IMR-90 (cell line): ENCODE measurements around the gene FOXP1.

ENCODE experiments used
- FOS ChIP-seq: fragments of 150-350 bp; IDR thresholded peaks from 2 replicates; pipeline ENCODE4 v1.6.1; 2016; ENCODE audit warnings: low read depth, low read length
- MXI1 ChIP-seq: IDR thresholded peaks from 2 replicates; pipeline ENCODE4 v1.6.1; 2012; ENCODE audit warnings: low read depth, mild to moderate bottlenecking, low read length, moderate library complexity, borderline replicate concordance
- POLR2A ChIP-seq: IDR thresholded peaks from 2 replicates; pipeline ENCODE4 v1.6.1; 2012; ENCODE audit warnings: mild to moderate bottlenecking, low read depth, low read length
- TF ChIP-seq, protein P1 (sequence below): conservative IDR thresholded peaks from 2 replicates; pipeline ENCODE4 v1.5.1; 2012; ENCODE audit warnings: mild to moderate bottlenecking, low read depth, low read length, improper control_type of control experiment
- TF ChIP-seq, protein P2 (sequence below): fragments of 150-350 bp; IDR thresholded peaks from 2 replicates; pipeline ENCODE4 v1.6.1; 2017; ENCODE audit warnings: mild to moderate bottlenecking, antibody characterized with exemption, low read length, low read depth
- TF ChIP-seq, protein P3 (sequence below): fragments of 150-350 bp; IDR thresholded peaks from 2 replicates; pipeline ENCODE4 v1.6.1; 2016; ENCODE audit warnings: low read depth, mild to moderate bottlenecking, low read length, moderate library complexity, borderline replicate concordance

DNA sequence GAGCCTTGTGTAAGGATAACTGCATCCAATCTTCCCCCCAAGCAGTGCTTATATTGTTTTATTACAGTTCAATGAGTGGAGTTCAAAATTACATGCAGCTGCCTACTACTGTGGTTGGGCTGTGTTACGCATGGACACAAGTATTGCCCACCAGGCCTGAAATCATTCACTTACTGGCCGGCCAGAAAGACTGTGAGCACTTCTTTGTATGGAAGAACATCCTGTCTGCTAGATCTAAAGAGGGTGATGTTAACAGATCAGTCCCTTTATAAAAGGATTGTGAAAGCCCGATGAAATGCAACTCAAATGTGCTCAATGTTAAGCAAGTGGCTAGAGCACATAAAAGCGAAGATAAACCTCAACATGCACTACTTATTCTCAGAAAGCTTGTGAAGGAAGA is 132.5 kb downstream of the FOXP1 start:
- TF ChIP-seq, protein P1, sequence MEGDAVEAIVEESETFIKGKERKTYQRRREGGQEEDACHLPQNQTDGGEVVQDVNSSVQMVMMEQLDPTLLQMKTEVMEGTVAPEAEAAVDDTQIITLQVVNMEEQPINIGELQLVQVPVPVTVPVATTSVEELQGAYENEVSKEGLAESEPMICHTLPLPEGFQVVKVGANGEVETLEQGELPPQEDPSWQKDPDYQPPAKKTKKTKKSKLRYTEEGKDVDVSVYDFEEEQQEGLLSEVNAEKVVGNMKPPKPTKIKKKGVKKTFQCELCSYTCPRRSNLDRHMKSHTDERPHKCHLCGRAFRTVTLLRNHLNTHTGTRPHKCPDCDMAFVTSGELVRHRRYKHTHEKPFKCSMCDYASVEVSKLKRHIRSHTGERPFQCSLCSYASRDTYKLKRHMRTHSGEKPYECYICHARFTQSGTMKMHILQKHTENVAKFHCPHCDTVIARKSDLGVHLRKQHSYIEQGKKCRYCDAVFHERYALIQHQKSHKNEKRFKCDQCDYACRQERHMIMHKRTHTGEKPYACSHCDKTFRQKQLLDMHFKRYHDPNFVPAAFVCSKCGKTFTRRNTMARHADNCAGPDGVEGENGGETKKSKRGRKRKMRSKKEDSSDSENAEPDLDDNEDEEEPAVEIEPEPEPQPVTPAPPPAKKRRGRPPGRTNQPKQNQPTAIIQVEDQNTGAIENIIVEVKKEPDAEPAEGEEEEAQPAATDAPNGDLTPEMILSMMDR = no peak
- TF ChIP-seq MXI1 (no peak), FOS (no peak), POLR2A (no peak)
- TF ChIP-seq, protein P2, sequence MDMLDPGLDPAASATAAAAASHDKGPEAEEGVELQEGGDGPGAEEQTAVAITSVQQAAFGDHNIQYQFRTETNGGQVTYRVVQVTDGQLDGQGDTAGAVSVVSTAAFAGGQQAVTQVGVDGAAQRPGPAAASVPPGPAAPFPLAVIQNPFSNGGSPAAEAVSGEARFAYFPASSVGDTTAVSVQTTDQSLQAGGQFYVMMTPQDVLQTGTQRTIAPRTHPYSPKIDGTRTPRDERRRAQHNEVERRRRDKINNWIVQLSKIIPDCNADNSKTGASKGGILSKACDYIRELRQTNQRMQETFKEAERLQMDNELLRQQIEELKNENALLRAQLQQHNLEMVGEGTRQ = no peak
- TF ChIP-seq, protein P3, sequence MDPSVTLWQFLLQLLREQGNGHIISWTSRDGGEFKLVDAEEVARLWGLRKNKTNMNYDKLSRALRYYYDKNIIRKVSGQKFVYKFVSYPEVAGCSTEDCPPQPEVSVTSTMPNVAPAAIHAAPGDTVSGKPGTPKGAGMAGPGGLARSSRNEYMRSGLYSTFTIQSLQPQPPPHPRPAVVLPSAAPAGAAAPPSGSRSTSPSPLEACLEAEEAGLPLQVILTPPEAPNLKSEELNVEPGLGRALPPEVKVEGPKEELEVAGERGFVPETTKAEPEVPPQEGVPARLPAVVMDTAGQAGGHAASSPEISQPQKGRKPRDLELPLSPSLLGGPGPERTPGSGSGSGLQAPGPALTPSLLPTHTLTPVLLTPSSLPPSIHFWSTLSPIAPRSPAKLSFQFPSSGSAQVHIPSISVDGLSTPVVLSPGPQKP = no peak
